Lower leg skin (tissue), 4 donors: ENCODE measurements around the gene TRAF2. TPM values are rescaled to one million over a fixed set of nuclear protein-coding genes. Genes with fewer than 3 reads are reported as not detected.

ENCODE experiments used
- DNase-seq, 2 donors: peaks; one replicate each; pipeline ENCODE4 v3.0.0-alpha.2; 2019; ENCODE audit warnings: low spot score in 2 of 2
- H3K4me3 ChIP-seq: fragments of 200-600 bp; sonication (generic); 2 replicates; pipeline ENCODE4 v1.5.1; 2017; ENCODE audit warnings: mild to moderate bottlenecking, low read depth; ENCODE audit not compliant: poor library complexity, severe bottlenecking
- CTCF ChIP-seq, 3 donors: fragments of 450-650 bp; IDR thresholded peaks; one replicate each; pipeline ENCODE4 v1.5.1; 2016; ENCODE audit warnings: antibody characterized with exemption in 3 of 3, mild to moderate bottlenecking in 3 of 3, moderate library complexity in 2 of 3
- POLR2A ChIP-seq, 2 donors: fragments of 450-650 bp; IDR thresholded peaks; one replicate each; pipeline ENCODE4 v1.6.1; 2016 to 2017; ENCODE audit warnings: antibody characterized with exemption in 2 of 2, mild to moderate bottlenecking in 1 of 2, moderate library complexity in 1 of 2
- WGBS, 2 donors: methylation state at CpG; one replicate each; pipeline ENCODE4 v1.1.5; 2018; 5-methylcytosine and 5-hydroxymethylcytosine counted together
- intact Hi-C: fragments of 100-400 bp; cut with DNase I; formaldehyde crosslinking; loops from one replicate; pipeline ENCODE4 v1.15.0; 2023; ENCODE audit warnings: low total_unique reads
- total RNA-seq, 4 donors: library from RNA; depleted of rRNA; stranded (reverse); fragments of >200 nt; gene quantifications; one replicate each; pipeline ENCODE4 v1.1.0, GENCODE V29; 2016

Gene TRAF2
- total RNA-seq, 4 donors from 2014 or later, result 13.2 to 16.7 (median 15.8) TPM

GRCh38 chr9:136965771-136966484 lies 79.6 kb downstream of the TRAF2 start:
- WGBS, 2 donors, result 17 to 31% methylated on average over 19 to 23 of the region's 23 CpGs
- TF ChIP-seq POLR2A (IDR thresholded peaks at IDR 0.05) (no peak), CTCF (IDR thresholded peaks at IDR 0.05) (no peak)

GRCh38 chr9:136968333-136969127 lies 82.2 kb downstream of the TRAF2 start:
- no peak for DNase-seq
- H3K4me3 ChIP-seq, result no peak overlapping the region
- TF ChIP-seq CTCF (IDR thresholded peaks at IDR 0.05) (no peak), POLR2A (IDR thresholded peaks at IDR 0.05) (no peak)
- WGBS, 2 donors, result 77 to 78% methylated on average over 15 to 17 of the region's 17 CpGs
- intact Hi-C loops, result no loop called here

More at GRCh38 chr9:136965771-136966484, 79.6 kb downstream of the TRAF2 start:
- no peak for DNase-seq
- H3K4me3 ChIP-seq, result no peak overlapping the region
- intact Hi-C loops, result no loop called here

GRCh38 chr9:136969150-136969549 lies 82.8 kb downstream of the TRAF2 start:
- DNase-seq, result no peak
- WGBS, 2 donors, result 74% methylated on average over 13 to 17 of the region's 17 CpGs
- H3K4me3 ChIP-seq, result no peak overlapping the region
- intact Hi-C loops, result no loop called here
- TF ChIP-seq CTCF (IDR thresholded peaks at IDR 0.05), result no peak
- TF ChIP-seq POLR2A (IDR thresholded peaks at IDR 0.05), result no peak

- 75 to 88% methylated on average over 5 of the region's 5 CpGs for WGBS, 2 donors
- TF ChIP-seq POLR2A (IDR thresholded peaks at IDR 0.05) (no peak), CTCF (IDR thresholded peaks at IDR 0.05) (no peak)
- H3K4me3 ChIP-seq, result no peak overlapping the region
- DNase-seq, result no peak
- intact Hi-C loops, result no loop called here
These were observed 83.5 kb downstream of the TRAF2 start for GRCh38 chr9:136969774-136970173.

- WGBS, 2 donors, result 85 to 89% methylated on average over 9 to 10 of the region's 11 CpGs
- TF ChIP-seq CTCF (IDR thresholded peaks at IDR 0.05) (no peak), POLR2A (IDR thresholded peaks at IDR 0.05) (no peak)
- no peak overlapping the region for H3K4me3 ChIP-seq
- no peak for DNase-seq
- intact Hi-C loops, result no loop called here
These were observed 84.0 kb downstream of the TRAF2 start for GRCh38 chr9:136970361-136970760.
